Uterus (tissue), 4 donors: Measurements from ENCODE around the gene MYF6. TPM values are rescaled to one million over a fixed set of nuclear protein-coding genes. Genes with fewer than 3 reads are reported as not detected.

Experiments
- DNase-seq, 2 donors: peaks; one replicate each; pipeline ENCODE4 v3.0.0-alpha.2; 2019 to 2020
- H3K27ac ChIP-seq, 2 donors: fragments of 200-600 bp; sonication (generic); 1 replicate in 1 of 2; 2 replicates in 1 of 2; pipeline ENCODE4 v1.5.1; 2016 to 2018
- H3K27me3 ChIP-seq, 2 donors: fragments of 200-600 bp; sonication (generic); one replicate each; pipeline ENCODE4 v1.5.1; 2018 to 2019; ENCODE audit warnings: control low read depth in 1 of 2
- H3K36me3 ChIP-seq, 2 donors: fragments of 200-600 bp; sonication (generic); one replicate each; pipeline ENCODE4 v1.5.1; 2019; ENCODE audit warnings: control low read depth in 1 of 2
- H3K4me1 ChIP-seq, 2 donors: fragments of 200-600 bp; sonication (generic); one replicate each; pipeline ENCODE4 v1.5.1; 2018 to 2019; ENCODE audit warnings: control low read depth in 1 of 2
- H3K4me3 ChIP-seq, 2 donors: fragments of 200-600 bp; sonication (generic); 1 replicate in 1 of 2; 2 replicates in 1 of 2; pipeline ENCODE4 v1.5.1; 2018 to 2019; ENCODE audit warnings: mild to moderate bottlenecking in 1 of 2
- H3K9me3 ChIP-seq, 2 donors: fragments of 200-600 bp; sonication (generic); one replicate each; pipeline ENCODE4 v1.5.1; 2019; ENCODE audit warnings: control low read depth in 1 of 2
- CTCF ChIP-seq, 4 experiments: fragments of 200-600 bp in 2 of 4; fragments of 450-650 bp in 2 of 4; sonication (generic) in 2 of 4; IDR thresholded peaks; one replicate each; pipeline ENCODE4 v1.5.1; 2016 to 2019; ENCODE audit warnings: antibody characterized with exemption in 4 of 4, mild to moderate bottlenecking in 2 of 4, moderate library complexity in 1 of 4
- POLR2A ChIP-seq, 2 donors: fragments of 450-650 bp; IDR thresholded peaks; one replicate each; pipeline ENCODE4 v1.6.1; 2016; ENCODE audit warnings: antibody characterized with exemption in 2 of 2, mild to moderate bottlenecking in 1 of 2, moderate library complexity in 1 of 2
- intact Hi-C: fragments of 100-400 bp; cut with DNase I; formaldehyde crosslinking; loops from one replicate; pipeline ENCODE4 v1.15.1; 2023; ENCODE audit warnings: low total_unique reads
- total RNA-seq, 4 donors: library from RNA; depleted of rRNA in 3 of 4; stranded (reverse); fragments of >200 nt in 3 of 4; gene quantifications; one replicate each; pipeline versions ENCODE4 v1.1.0 to v1.2.4, GENCODE V29; 2014 to 2023
- donor health status: DM: yes; HTN: yes; CAD: no.

MYF6 gene
- total RNA-seq, 4 donors from 2014 or later, result not detected

- no peak for DNase-seq
- no peaks in the 10 kb centered on the region for H3K27me3 ChIP-seq
These were observed 3.5 kb downstream of the MYF6 start for GRCh38 chr12:80710727-80711449.

GRCh38 chr12:80711866-80712265 lies 4.4 kb downstream of the MYF6 start:
- no peaks in the 10 kb centered on the region for H3K4me1 ChIP-seq
- DNase-seq, result no peak
- intact Hi-C loops, result no loop called here
- H3K27ac ChIP-seq, result no peak overlapping the region
- no peaks in the 10 kb centered on the region for H3K9me3 ChIP-seq
- no peaks in the 10 kb centered on the region for H3K36me3 ChIP-seq
- H3K27me3 ChIP-seq, result no peaks in the 10 kb centered on the region
- TF ChIP-seq CTCF (IDR thresholded peaks at IDR 0.05) (no peak), POLR2A (IDR thresholded peaks at IDR 0.05) (no peak)
- H3K4me3 ChIP-seq, result no peak overlapping the region

More at GRCh38 chr12:80710727-80711449, 3.5 kb downstream of the MYF6 start:
- Histone ChIP-seq H3K36me3 (no peaks in the 10 kb centered on the region), H3K4me3 (no peak overlapping the region), H3K4me1 (no peaks in the 10 kb centered on the region), H3K9me3 (no peaks in the 10 kb centered on the region), H3K27ac (no peak overlapping the region)
- intact Hi-C loops, result no loop called here
- TF ChIP-seq CTCF (IDR thresholded peaks at IDR 0.05) (no peak), POLR2A (IDR thresholded peaks at IDR 0.05) (no peak)

GRCh38 chr12:80712866-80713265 lies 5.4 kb downstream of the MYF6 start:
- Histone ChIP-seq H3K27me3 (no peaks in the 10 kb centered on the region), H3K36me3 (no peaks in the 10 kb centered on the region), H3K4me1 (no peaks in the 10 kb centered on the region), H3K27ac (no peak overlapping the region), H3K4me3 (no peak overlapping the region), H3K9me3 (no peaks in the 10 kb centered on the region)
- TF ChIP-seq CTCF (IDR thresholded peaks at IDR 0.05), result no peak
- intact Hi-C loops, result no loop called here
- no peak for DNase-seq

GRCh38 chr12:80713419-80713818 lies 6.0 kb downstream of the MYF6 start:
- Histone ChIP-seq H3K27me3 (no peaks in the 10 kb centered on the region), H3K27ac (no peak overlapping the region), H3K9me3 (no peaks in the 10 kb centered on the region), H3K4me1 (no peaks in the 10 kb centered on the region), H3K4me3 (no peak overlapping the region), H3K36me3 (no peaks in the 10 kb centered on the region)
- intact Hi-C loops, result no loop called here
- DNase-seq, result no peak
- no peak for TF ChIP-seq CTCF (IDR thresholded peaks at IDR 0.05)
- TF ChIP-seq POLR2A (IDR thresholded peaks at IDR 0.05), result no peak

GRCh38 chr12:80714055-80714454 lies 6.6 kb downstream of the MYF6 start:
- Histone ChIP-seq H3K36me3 (no peaks in the 10 kb centered on the region), H3K27me3 (no peaks in the 10 kb centered on the region), H3K4me1 (no peaks in the 10 kb centered on the region), H3K27ac (no peak overlapping the region), H3K4me3 (no peak overlapping the region), H3K9me3 (no peaks in the 10 kb centered on the region)
- TF ChIP-seq CTCF (IDR thresholded peaks at IDR 0.05), result no peak
- no peak for TF ChIP-seq POLR2A (IDR thresholded peaks at IDR 0.05)
- DNase-seq, result no peak
- intact Hi-C loops, result no loop called here
